ENCODE results near the gene CDH26. TPM values are rescaled to one million over a fixed set of nuclear protein-coding genes. Genes with fewer than 3 reads are reported as not detected.

Gene CDH26
- total RNA-seq, 4 donors from 2014 or later, result 1.7 to 4.0 (median 3.5) TPM

DNA sequence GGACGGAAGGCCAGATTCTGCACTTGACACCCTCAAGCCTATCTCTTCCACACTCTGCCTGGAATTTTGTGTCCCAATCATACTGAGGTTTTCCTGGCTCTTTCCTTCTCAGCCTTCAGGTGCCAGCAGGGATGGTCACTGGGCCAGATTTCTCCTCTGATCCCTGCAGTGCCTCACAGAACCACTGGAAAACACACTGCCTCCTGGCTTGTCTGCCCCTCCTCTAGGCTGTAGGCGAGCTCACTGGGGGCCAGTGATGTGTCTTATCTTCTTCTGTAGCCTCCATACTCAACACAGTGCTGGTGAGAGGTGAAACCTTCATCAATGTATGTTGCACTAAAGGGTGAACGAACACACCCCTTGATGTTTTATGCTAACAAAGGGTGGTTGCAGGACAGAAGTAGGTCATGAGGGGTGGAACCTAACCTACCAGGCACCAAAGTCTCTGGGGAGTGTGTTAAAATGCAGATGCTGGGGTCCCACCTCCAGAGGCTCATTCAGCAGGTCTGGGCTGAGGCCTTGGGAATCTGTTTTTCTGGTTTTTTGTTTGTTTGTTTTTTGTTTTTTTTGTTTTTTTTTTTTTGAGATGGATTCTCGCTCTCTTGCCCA, 80.3 kb downstream of the CDH26 start:
- TF ChIP-seq CTCF (IDR thresholded peaks at IDR 0.05; ENCODE audit: low read depth), result no peak

DNA sequence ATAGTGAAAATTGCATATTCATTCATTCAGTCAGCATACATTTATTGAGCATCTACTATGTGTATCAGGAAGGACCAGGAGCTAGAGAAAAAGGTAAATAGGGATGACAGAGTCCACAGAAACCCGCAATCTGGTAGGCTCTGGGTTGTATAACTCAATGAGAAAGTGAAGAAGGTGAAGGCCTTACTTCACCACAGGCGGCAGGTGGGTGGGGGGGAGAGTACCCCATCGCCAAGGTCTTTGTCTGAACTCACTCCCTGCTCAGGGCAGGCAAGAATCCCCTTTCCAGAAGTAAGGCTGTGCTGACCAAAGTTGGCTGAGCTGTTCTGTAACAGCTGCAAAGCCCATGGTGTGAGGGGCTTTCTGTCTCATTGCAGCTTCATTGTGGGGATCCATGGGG, 81.3 kb downstream of the CDH26 start:
- TF ChIP-seq CTCF (IDR thresholded peaks at IDR 0.05; ENCODE audit: low read depth), result no peak

GRCh38 chr20:60040471-60041162, 82.4 kb downstream of the CDH26 start:
- TF ChIP-seq CTCF (IDR thresholded peaks at IDR 0.05; ENCODE audit: low read depth), result no peak

GRCh38 chr20:60043435-60043834, 85.2 kb downstream of the CDH26 start:
- TF ChIP-seq CTCF (IDR thresholded peaks at IDR 0.05; ENCODE audit: low read depth), result no peak

DNA sequence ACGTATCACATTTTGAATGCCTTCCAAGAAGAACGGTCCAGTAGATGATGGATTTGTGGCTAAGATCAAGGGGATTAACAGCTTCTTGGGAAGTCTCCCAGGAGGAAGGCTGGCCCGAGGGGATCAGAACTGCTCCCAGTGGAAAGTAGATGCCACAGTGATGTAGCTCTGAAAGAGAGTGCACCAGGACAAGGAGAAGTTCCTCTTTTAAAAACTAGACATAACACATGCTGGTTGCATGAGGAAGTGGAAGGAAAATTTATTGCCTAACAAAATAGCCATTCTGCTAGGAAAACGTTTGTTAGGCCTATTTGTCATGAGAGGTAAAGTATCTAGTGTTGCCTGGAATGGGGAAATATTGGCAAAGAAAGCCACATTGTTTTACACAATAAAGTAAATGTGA, 87.8 kb downstream of the CDH26 start:
- TF ChIP-seq CTCF (IDR thresholded peaks at IDR 0.05; ENCODE audit: low read depth), result no peak

- no peak for TF ChIP-seq CTCF (IDR thresholded peaks at IDR 0.05; ENCODE audit: low read depth)
Measured at GRCh38 chr20:60046436-60046835, 88.2 kb downstream of the CDH26 start.

DNA sequence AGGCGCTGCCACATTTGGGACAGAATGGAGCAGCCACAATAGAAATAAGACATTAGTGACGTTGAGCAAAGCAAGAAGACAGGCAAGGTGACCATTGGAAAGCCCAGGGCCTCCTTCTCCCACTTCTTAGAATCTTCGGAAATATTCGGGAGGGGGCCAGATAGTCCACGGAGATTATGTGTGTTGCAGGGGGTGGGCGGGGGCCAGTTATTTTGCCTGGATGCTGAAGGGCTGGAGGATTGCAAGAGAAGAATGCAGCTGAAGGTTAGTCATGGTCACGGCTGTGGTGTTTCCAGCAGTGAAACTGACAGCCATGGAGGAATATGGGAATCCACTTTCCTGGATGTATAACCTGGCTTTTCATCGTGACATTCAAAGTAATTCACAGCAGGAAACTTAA, 88.6 kb downstream of the CDH26 start:
- no peak for TF ChIP-seq CTCF (IDR thresholded peaks at IDR 0.05; ENCODE audit: low read depth)

Measured in subcutaneous adipose tissue (tissue), 4 donors.